Measurements from ENCODE around the gene AMTN.

Gene AMTN

GRCh38 chr4:70570796-70571195 is 52.4 kb downstream of the AMTN start:
- DNase-seq, result no peak

GRCh38 chr4:70571772-70572171 is 53.4 kb downstream of the AMTN start:
- no peak for DNase-seq

- DNase-seq, result no peak
These were observed 57.6 kb downstream of the AMTN start for GRCh38 chr4:70575964-70576363.

GRCh38 chr4:70577220-70577927 is 59.0 kb downstream of the AMTN start:
- DNase-seq, result no peak

GRCh38 chr4:70581980-70582379 is 63.6 kb downstream of the AMTN start:
- DNase-seq, result no peak
